Measurements from ENCODE around the gene GIPC3. TPM values are rescaled to one million over a fixed set of nuclear protein-coding genes. Genes with fewer than 3 reads are reported as not detected.

Gene GIPC3
- total and polyA plus RNA-seq, 5 donors = 0.89 to 2.1 (median 1.2) TPM

DNA sequence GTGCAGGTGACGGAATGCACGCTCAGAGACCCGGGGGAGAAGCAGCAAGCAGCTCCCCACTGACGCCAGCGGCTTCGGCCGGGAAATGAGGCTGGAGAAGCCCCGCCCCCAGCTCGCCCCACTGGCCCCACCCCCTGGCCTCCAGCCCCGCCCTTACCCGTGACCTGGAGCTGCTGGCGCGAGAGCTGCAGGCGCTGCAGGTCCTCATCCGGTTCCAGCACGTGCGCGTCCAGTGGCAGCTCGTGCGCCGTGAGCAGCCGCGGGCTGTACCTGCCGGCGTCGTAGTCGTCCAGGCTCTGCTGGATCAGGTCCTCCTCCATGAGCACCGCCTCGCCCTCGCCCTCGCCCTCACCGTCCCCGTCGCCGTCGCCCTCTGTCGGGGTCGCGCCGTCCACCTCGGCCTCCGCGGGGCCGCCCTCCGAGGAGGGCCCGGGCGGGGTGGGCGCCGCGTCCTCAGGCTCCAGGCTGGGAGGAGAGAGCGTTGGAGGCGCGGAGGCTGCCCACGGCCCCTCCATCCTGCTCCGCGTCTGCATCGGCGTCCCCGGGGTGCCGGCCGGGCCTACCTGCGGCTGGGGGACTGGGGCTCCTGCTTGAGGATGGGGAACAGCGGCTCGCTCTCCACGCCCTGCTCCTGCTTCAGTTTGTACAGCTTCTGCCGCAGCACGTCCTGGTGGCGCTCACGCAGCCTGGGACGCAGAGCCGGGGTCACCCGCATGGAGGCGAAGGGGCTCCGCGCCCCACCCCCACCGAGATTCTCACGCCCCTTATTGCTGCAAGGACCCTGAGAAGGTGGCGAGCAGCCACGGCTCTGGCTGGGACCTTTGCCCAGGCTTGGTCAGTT is 27.8 kb downstream of the GIPC3 start:
- no peak overlapping the region for H3K27ac ChIP-seq (ENCODE audit: low read length)
- ATAC-seq = no peak
- H3K27me3 ChIP-seq (ENCODE audit: control insufficient read depth, insufficient read depth) = no peaks in the 10 kb centered on the region
- intact Hi-C loops (cut with DNase I) = loop anchor here in 1 of 4 donors (10.0 kb wide), 2 partner anchors 68 to 308 kb away; no protein-coding TSS in a partner anchor
- peak in 2 of 3 donors; percentile 23 to 63 for DNase-seq
- H3K4me3 ChIP-seq (ENCODE audit: low read length) = no peak overlapping the region
- no peaks in the 10 kb centered on the region for H3K9me3 ChIP-seq (ENCODE audit: control insufficient read depth, low read length)
- 85% methylated on average over 79 of the region's 79 CpGs for WGBS
- no peaks in the 10 kb centered on the region for H3K4me1 ChIP-seq (ENCODE audit: control insufficient read depth, insufficient read depth, low read length)

- DNase-seq = peak in 2 of 3 donors; percentile 11 to 66
- Histone ChIP-seq H3K27ac (ENCODE audit: low read length) (no peak overlapping the region), H3K9me3 (ENCODE audit: control insufficient read depth, low read length) (no peaks in the 10 kb centered on the region), H3K4me3 (ENCODE audit: low read length) (no peak overlapping the region), H3K27me3 (ENCODE audit: control insufficient read depth, insufficient read depth) (no peaks in the 10 kb centered on the region), H3K4me1 (ENCODE audit: control insufficient read depth, insufficient read depth, low read length) (no peaks in the 10 kb centered on the region)
- intact Hi-C loops (cut with DNase I) = loop anchor here in 1 of 4 donors (10.0 kb wide), 2 partner anchors 69 to 309 kb away; no protein-coding TSS in a partner anchor
- ATAC-seq = no peak
- 85% methylated on average over 39 of the region's 39 CpGs for WGBS
Observed at GRCh38 chr19:3613818-3614661, 28.8 kb downstream of the GIPC3 start.

GRCh38 chr19:3614858-3615505 is 29.7 kb downstream of the GIPC3 start:
- Histone ChIP-seq H3K9me3 (ENCODE audit: control insufficient read depth, low read length) (no peaks in the 10 kb centered on the region), H3K27me3 (ENCODE audit: control insufficient read depth, insufficient read depth) (no peaks in the 10 kb centered on the region), H3K27ac (ENCODE audit: low read length) (no peak overlapping the region), H3K4me3 (ENCODE audit: low read length) (no peak overlapping the region), H3K4me1 (ENCODE audit: control insufficient read depth, insufficient read depth, low read length) (no peaks in the 10 kb centered on the region)
- 88% methylated on average over 18 of the region's 18 CpGs for WGBS
- intact Hi-C loops (cut with DNase I) = loop anchor here in 3 of 4 donors (5.0 to 10.0 kb wide), 3 partner anchors 68 to 310 kb away; no protein-coding TSS in a partner anchor
- peak in 2 of 3 donors; percentile 15 to 55 for DNase-seq
- no peak for ATAC-seq

DNA sequence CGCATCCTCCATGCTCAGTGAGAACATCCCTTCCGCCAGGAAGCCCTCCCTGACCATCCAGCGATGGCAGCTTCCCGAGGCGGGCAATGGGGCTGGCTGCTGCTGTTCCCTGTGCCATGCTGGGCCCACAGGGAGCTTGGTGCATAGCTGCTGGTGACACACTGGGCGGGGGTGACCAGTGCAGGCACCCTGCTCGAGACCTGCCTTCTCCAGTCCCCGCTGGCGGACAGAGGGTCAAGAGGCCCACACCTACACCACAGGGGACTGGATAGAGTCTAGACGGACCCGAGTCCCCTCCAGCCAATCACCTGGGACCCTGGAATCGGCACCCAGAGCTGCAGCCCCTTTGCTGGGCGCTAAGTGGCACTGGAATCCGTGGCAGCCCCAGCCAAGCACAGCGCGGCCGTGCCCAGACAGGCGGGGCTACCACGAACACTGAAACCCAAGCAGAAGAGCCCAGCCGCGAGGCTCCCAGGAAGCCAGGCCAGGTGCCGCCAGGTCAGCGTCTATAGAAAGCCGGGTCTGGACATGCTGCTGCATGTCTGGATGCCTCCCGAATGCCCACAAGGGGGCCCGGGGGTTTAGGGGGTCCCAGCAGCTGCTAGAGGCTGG is 30.4 kb downstream of the GIPC3 start:
- Histone ChIP-seq H3K4me3 (ENCODE audit: low read length) (no peak overlapping the region), H3K4me1 (ENCODE audit: control insufficient read depth, insufficient read depth, low read length) (no peaks in the 10 kb centered on the region), H3K27me3 (ENCODE audit: control insufficient read depth, insufficient read depth) (no peaks in the 10 kb centered on the region), H3K27ac (ENCODE audit: low read length) (no peak overlapping the region), H3K9me3 (ENCODE audit: control insufficient read depth, low read length) (no peaks in the 10 kb centered on the region)
- 93% methylated on average over 26 of the region's 26 CpGs for WGBS
- no peak for ATAC-seq
- DNase-seq = peak in 2 of 3 donors; percentile 40 to 64
- intact Hi-C loops (cut with DNase I) = loop anchor here in 3 of 4 donors (5.0 to 10.0 kb wide), 3 partner anchors 68 to 311 kb away; no protein-coding TSS in a partner anchor

DNA sequence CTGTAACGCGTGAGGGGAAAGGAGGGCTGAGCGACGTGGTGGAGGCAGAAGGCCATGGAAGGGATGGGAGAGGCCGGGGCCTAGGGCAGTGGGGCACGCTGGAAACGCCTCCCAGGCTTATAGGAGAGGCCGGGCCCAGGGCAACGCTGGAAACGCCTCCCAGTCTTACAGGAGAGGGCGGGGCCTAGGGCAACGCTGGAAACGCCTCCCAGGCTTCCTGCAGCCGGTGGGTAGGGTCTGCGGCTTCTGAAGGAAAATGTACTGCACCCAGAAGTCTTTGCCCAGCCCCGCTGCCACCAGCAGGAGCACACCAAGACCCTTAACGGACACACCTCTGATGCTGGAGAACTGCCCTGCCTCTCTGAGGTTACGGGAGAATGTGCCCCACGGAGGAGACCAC is 32.2 kb downstream of the GIPC3 start:
- intact Hi-C loops (cut with DNase I) = loop anchor here in 3 of 4 donors (5.0 to 10.0 kb wide), 3 partner anchors 70 to 313 kb away; no protein-coding TSS in a partner anchor
- no peaks in the 10 kb centered on the region for H3K27me3 ChIP-seq (ENCODE audit: control insufficient read depth, insufficient read depth)
- H3K27ac ChIP-seq (ENCODE audit: low read length) = no peak overlapping the region
- no peak overlapping the region for H3K4me3 ChIP-seq (ENCODE audit: low read length)
- H3K9me3 ChIP-seq (ENCODE audit: control insufficient read depth, low read length) = no peaks in the 10 kb centered on the region
- DNase-seq (peak in 2 of 3 donors; percentile 42 to 61), ATAC-seq (peak; percentile 2 to 41)
- no peaks in the 10 kb centered on the region for H3K4me1 ChIP-seq (ENCODE audit: control insufficient read depth, insufficient read depth, low read length)
- 52% methylated on average over 19 of the region's 19 CpGs for WGBS

- intact Hi-C loops (cut with DNase I) = loop anchor here in 3 of 4 donors (5.0 to 10.0 kb wide), 3 partner anchors 71 to 313 kb away; no protein-coding TSS in a partner anchor
- Histone ChIP-seq H3K9me3 (ENCODE audit: control insufficient read depth, low read length) (no peaks in the 10 kb centered on the region), H3K4me1 (ENCODE audit: control insufficient read depth, insufficient read depth, low read length) (no peaks in the 10 kb centered on the region), H3K27me3 (ENCODE audit: control insufficient read depth, insufficient read depth) (no peaks in the 10 kb centered on the region), H3K27ac (ENCODE audit: low read length) (no peak overlapping the region), H3K4me3 (ENCODE audit: low read length) (no peak overlapping the region)
- WGBS = 36% methylated on average over 31 of the region's 31 CpGs
- DNase-seq = peak; percentile 84 to 93 (median 92)
- ATAC-seq = peak; percentile 84 to 85
Observed at GRCh38 chr19:3618144-3618810, 33.0 kb downstream of the GIPC3 start.

DNA sequence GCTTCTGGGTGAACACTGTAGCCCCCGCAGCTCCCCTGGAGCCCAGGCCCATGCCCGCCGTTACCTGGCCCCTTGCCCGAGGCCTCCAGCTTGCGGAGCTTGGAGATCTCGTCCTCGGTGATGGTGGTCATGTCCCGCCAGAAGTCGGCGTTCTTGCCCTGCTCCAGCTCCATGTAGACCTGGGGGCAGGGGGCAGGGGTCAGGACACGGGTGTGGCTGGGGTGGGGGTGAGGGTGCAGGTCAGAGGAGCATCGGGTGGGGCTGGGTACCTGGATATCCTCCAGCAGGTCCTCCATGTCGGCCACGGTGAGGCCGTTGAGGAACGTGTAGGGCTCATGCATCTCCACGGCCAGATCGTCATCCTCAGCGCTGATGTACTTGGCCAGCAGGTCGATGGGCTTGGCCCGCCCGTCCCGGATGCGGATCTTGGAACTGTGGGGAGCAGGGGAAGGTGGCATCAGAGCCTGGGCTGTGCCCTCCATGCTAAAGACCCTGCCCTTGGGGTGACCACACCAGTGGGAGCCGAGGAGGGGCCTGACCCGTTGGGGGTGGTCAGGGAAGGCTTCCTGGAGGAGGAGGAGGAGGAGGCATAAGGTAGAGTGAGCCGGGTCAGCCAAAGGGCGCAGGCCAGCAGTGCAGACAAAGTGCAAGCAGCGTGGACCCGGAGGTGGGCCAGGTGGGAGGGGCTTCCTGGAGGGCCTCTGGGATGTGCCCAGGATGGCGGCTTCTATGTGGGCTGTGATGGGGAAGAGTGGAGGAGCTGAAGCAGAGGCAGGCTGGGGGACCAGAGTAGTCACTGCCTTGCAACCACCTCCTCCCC is 33.7 kb downstream of the GIPC3 start:
- DNase-seq (peak in 2 of 3 donors; percentile 23 to 55), ATAC-seq (peak in 1 of 2 donors; percentile 7)
- Histone ChIP-seq H3K4me3 (ENCODE audit: low read length) (no peak overlapping the region), H3K4me1 (ENCODE audit: control insufficient read depth, insufficient read depth, low read length) (no peaks in the 10 kb centered on the region), H3K27ac (ENCODE audit: low read length) (no peak overlapping the region), H3K27me3 (ENCODE audit: control insufficient read depth, insufficient read depth) (no peaks in the 10 kb centered on the region), H3K9me3 (ENCODE audit: control insufficient read depth, low read length) (no peaks in the 10 kb centered on the region)
- intact Hi-C loops (cut with DNase I) = loop anchor here in 3 of 4 donors (5.0 to 10.0 kb wide), 3 partner anchors 72 to 314 kb away; no protein-coding TSS in a partner anchor
- 84% methylated on average over 31 of the region's 31 CpGs for WGBS

DNA sequence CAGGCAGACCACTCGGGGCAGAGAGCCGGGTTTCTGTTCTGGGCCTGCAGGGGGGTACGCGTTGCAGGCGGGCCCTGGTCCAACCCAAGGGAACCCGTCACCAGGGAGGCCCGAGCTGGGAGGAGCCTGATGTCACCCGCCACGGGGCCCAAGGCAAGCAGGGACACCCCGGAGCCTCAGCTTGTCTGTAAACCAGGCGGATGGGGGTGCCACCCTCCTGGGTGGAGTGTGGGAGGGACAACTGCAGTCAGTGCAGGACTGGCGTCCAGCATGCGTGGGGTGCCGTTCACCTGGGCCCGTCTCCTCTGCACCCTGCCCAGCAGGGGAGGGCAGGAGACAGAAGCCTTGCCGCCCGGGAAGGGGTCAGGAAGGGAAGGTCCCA is 34.3 kb downstream of the GIPC3 start:
- intact Hi-C loops (cut with DNase I) = loop anchor here in 3 of 4 donors (5.0 to 10.0 kb wide), 4 partner anchors 45 to 315 kb away; partner anchors contain the start of gene HMG20B (in 1 of the 3)
- no peak overlapping the region for H3K27ac ChIP-seq (ENCODE audit: low read length)
- DNase-seq (peak in 1 of 3 donors; percentile 55), ATAC-seq (no peak)
- WGBS = 85% methylated on average over 17 of the region's 17 CpGs
- no peaks in the 10 kb centered on the region for H3K27me3 ChIP-seq (ENCODE audit: control insufficient read depth, insufficient read depth)
- no peaks in the 10 kb centered on the region for H3K4me1 ChIP-seq (ENCODE audit: control insufficient read depth, insufficient read depth, low read length)
- no peak overlapping the region for H3K4me3 ChIP-seq (ENCODE audit: low read length)
- H3K9me3 ChIP-seq (ENCODE audit: control insufficient read depth, low read length) = no peaks in the 10 kb centered on the region

All from right cardiac atrium (tissue), 5 donors.